ENCODE results near the gene TBXA2R. TPM values are rescaled to one million over a fixed set of nuclear protein-coding genes. Genes with fewer than 3 reads are reported as not detected.

TBXA2R gene
- total RNA-seq, 4 donors from 2014 or later: 4.8 to 17.2 (median 7.7) TPM

DNA sequence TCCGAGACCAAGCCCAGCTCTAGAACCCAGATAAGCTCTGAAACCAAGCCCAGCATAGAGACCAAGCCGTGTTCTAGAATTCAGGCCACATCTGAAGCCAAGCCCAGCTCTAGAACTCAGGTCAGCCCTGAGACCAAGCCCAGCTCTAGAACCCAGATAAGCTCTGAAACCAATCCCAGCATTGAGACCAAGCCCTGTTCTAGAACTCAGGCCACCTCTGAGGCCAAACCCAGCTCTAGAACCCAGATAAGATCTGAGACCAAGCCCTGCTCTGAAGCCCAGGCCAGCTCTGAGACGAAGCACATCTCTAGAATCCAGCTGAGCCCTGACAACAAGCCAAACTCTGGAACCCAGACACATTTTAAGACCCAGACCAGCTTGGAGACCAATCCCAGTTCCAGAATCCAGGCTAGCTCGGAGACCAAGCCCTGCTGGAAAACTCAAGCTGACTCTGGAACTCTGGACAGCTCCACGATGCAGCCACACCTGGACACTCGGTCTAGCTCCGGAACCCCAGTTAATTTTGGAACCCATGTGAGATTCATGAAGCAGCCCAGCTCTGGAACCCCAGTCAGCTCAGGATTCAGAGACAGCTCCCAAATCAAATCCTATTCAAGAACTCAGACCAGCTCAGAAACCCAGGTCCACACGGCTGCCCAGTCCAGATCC, 15.6 kb downstream of the TBXA2R start:
- no peak for DNase-seq (ENCODE audit: extremely low spot score)
- peaks cover 0 to 5% (median 0%) of the 10 kb centered on the region in 4 donors for H3K27me3 ChIP-seq
- intact Hi-C loops (cut with DNase I): no loop called here
- 88% methylated on average over 3 of the region's 8 CpGs for WGBS
- no peak for TF ChIP-seq POLR2AphosphoS5 (IDR thresholded peaks at IDR 0.05)
- TF ChIP-seq EP300 (IDR thresholded peaks at IDR 0.05): no peak
- TF ChIP-seq POLR2A (IDR thresholded peaks at IDR 0.05; ENCODE audit: low read depth): no peak
- TF ChIP-seq, protein P1, sequence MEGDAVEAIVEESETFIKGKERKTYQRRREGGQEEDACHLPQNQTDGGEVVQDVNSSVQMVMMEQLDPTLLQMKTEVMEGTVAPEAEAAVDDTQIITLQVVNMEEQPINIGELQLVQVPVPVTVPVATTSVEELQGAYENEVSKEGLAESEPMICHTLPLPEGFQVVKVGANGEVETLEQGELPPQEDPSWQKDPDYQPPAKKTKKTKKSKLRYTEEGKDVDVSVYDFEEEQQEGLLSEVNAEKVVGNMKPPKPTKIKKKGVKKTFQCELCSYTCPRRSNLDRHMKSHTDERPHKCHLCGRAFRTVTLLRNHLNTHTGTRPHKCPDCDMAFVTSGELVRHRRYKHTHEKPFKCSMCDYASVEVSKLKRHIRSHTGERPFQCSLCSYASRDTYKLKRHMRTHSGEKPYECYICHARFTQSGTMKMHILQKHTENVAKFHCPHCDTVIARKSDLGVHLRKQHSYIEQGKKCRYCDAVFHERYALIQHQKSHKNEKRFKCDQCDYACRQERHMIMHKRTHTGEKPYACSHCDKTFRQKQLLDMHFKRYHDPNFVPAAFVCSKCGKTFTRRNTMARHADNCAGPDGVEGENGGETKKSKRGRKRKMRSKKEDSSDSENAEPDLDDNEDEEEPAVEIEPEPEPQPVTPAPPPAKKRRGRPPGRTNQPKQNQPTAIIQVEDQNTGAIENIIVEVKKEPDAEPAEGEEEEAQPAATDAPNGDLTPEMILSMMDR (IDR thresholded peaks at IDR 0.05): no peak
- H3K4me3 ChIP-seq: no peak overlapping the region
- peaks cover 0 to 14% (median 3%) of the 10 kb centered on the region in 4 donors for H3K36me3 ChIP-seq
- no peak overlapping the region for H3K27ac ChIP-seq (replicated peaks in 1 of 4)
- no peaks in the 10 kb centered on the region for H3K9me3 ChIP-seq
- peaks cover 13 to 14% (median 13%) of the 10 kb centered on the region in 4 donors for H3K4me1 ChIP-seq

DNA sequence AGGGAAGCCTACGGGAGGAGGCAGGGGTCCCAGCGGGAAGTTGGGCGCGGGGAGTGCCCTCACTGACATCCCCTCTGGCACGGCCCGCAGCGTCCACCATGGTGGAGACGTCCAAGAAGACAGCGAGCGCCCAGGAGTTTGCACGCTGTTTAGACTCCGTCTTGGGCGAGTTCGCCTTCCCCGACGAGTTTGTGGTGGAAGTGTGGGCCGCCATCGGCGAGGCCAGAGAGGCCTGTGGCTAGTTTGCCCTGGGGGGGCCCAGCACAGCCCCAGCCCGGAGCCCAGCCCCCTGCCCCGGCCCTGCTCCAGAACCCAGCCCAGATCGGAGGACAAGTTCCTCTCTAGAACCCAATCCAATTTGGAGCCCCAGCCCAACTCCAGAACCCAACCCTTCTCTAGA, 16.7 kb downstream of the TBXA2R start:
- DNase-seq (ENCODE audit: extremely low spot score): no peak
- H3K27me3 ChIP-seq: peaks cover 0 to 15% (median 0%) of the 10 kb centered on the region in 4 donors
- no peak overlapping the region for H3K4me3 ChIP-seq
- intact Hi-C loops (cut with DNase I): no loop called here
- no peaks in the 10 kb centered on the region for H3K9me3 ChIP-seq
- no peak overlapping the region for H3K27ac ChIP-seq (replicated peaks in 1 of 4)
- TF ChIP-seq EP300 (IDR thresholded peaks at IDR 0.05) (no peak), POLR2A (IDR thresholded peaks at IDR 0.05; ENCODE audit: low read depth) (no peak), POLR2AphosphoS5 (IDR thresholded peaks at IDR 0.05) (no peak)
- TF ChIP-seq, protein P1 (IDR thresholded peaks at IDR 0.05): no peak
- H3K4me1 ChIP-seq: peaks cover 21 to 25% (median 25%) of the 10 kb centered on the region in 4 donors
- WGBS: 91% methylated on average over 17 of the region's 22 CpGs
- peaks cover 0 to 4% (median 0%) of the 10 kb centered on the region in 4 donors for H3K36me3 ChIP-seq

DNA sequence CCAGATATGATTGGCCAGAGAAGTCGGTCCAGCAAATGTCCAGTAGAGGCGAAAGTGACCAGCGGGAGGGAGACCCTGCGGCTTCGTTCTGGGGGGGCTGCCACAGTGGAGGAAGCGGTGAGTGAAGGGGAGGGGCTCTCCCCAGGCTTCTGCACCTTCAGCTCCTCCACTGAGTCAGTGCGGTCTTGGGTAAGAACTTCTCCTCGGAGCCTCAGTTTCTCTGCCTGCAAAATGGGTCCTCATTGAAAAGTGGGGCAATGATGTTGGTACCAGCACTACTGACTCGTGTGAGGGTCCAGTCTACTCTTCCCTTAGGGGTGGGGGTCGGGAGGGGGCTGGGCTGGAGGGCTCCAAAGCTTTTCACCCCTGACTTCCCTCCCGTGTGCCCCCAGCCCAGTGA, 17.2 kb downstream of the TBXA2R start:
- peaks cover 0 to 15% (median 0%) of the 10 kb centered on the region in 4 donors for H3K27me3 ChIP-seq
- WGBS: 96% methylated on average over 8 of the region's 11 CpGs
- no peak for TF ChIP-seq POLR2A (IDR thresholded peaks at IDR 0.05; ENCODE audit: low read depth)
- TF ChIP-seq, protein P1 (IDR thresholded peaks at IDR 0.05): no peak
- TF ChIP-seq EP300 (IDR thresholded peaks at IDR 0.05): no peak
- no peak for TF ChIP-seq POLR2AphosphoS5 (IDR thresholded peaks at IDR 0.05)
- H3K9me3 ChIP-seq: no peaks in the 10 kb centered on the region
- H3K36me3 ChIP-seq: peaks cover 0 to 4% (median 0%) of the 10 kb centered on the region in 4 donors
- intact Hi-C loops (cut with DNase I): no loop called here
- peaks cover 21 to 27% (median 26%) of the 10 kb centered on the region in 4 donors for H3K4me1 ChIP-seq
- H3K27ac ChIP-seq (replicated peaks in 1 of 4): no peak overlapping the region
- no peak overlapping the region for H3K4me3 ChIP-seq
- no peak for DNase-seq (ENCODE audit: extremely low spot score)

DNA sequence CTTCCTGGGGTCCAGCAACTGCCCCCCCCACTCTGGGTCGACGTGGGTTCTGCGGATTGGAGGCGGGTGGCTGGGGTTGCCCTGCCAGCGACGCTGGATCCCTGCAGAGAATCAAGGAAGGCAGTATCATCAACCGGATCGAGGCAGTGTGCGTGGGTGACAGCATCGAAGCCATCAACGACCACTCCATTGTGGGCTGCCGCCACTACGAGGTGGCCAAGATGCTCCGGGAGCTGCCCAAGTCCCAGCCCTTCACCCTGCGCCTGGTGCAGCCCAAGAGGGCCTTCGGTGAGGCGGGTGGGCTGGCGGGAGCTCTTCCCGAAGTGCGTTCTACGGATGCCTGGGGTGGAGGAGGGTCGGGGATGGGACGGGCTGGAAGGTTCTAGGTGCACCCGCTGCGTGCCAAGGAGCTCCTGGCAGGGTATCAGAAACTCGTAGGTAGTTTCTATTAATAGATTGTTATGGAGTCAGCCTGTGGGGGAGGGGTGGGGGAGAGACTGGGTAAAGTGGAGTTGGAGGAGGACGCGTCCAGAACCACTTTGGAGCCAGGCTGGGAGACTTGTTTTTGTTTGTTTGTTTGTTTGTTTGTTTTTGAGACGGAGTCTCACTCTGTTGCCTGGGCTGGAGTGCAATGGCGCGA, 19.8 kb downstream of the TBXA2R start:
- intact Hi-C loops (cut with DNase I): loop anchor here (1.0 kb wide), 1 partner anchor 31 kb away; no protein-coding TSS in a partner anchor
- peak overlapping the region; percentile 61 to 84 (median 66) for H3K27ac ChIP-seq (replicated peaks in 1 of 4)
- WGBS: 62% methylated on average over 17 of the region's 31 CpGs
- peaks cover 0 to 15% (median 0%) of the 10 kb centered on the region in 4 donors for H3K27me3 ChIP-seq
- no peak for DNase-seq (ENCODE audit: extremely low spot score)
- peaks cover 14 to 27% (median 26%) of the 10 kb centered on the region in 4 donors for H3K4me1 ChIP-seq
- TF ChIP-seq EP300 (IDR thresholded peaks at IDR 0.05): no peak
- peak; percentile 12 to 24 for TF ChIP-seq POLR2AphosphoS5 (IDR thresholded peaks at IDR 0.05)
- H3K36me3 ChIP-seq: peaks cover 0 to 4% (median 0%) of the 10 kb centered on the region in 4 donors
- H3K9me3 ChIP-seq: no peaks in the 10 kb centered on the region
- H3K4me3 ChIP-seq: peak overlapping the region; percentile 15 to 55 (median 20)

DNA sequence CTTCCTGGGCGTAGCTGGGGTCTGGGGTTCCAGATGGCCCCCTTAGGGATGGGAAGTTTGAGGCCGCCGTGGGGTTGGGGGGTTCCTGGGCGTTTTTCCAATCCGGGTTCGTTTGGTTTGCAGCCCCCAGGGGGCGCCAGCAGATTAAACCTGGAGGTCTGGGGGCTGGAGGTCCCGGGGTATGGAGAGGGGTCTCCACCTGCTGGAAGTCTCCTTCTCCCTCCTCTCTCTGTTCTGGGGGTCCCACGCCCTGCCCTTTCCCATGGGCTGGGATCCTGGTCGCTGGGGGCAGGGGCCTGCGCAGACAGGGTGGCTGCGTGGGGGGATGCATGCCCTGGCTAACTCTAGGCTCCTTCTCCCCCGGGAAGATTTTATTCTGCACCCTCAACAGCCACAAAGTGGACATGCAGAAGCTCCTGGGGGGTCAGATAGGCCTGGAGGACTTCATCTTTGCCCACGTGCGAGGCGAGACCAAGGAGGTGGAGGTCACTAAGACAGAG, 20.5 kb downstream of the TBXA2R start:
- 60% methylated on average over 4 of the region's 16 CpGs for WGBS
- TF ChIP-seq, protein P1 (IDR thresholded peaks at IDR 0.05): peak; percentile 55 to 64 (median 59)
- TF ChIP-seq POLR2A (IDR thresholded peaks at IDR 0.05; ENCODE audit: low read depth) (no peak), POLR2AphosphoS5 (IDR thresholded peaks at IDR 0.05) (no peak)
- Histone ChIP-seq H3K4me3 (peak overlapping the region; percentile 51 to 60 (median 54)), H3K4me1 (peaks cover 14 to 27% (median 26%) of the 10 kb centered on the region in 4 donors), H3K27me3 (peaks cover 0 to 15% (median 0%) of the 10 kb centered on the region in 4 donors), H3K9me3 (no peaks in the 10 kb centered on the region), H3K36me3 (peaks cover 0 to 4% (median 0%) of the 10 kb centered on the region in 4 donors), H3K27ac (replicated peaks in 1 of 4) (peak overlapping the region; percentile 61 to 84 (median 66))
- no peak for DNase-seq (ENCODE audit: extremely low spot score)
- intact Hi-C loops (cut with DNase I): no loop called here
